Nephron (organoid): Measurements from ENCODE around the gene PELI3.

ENCODE experiments used
- H3K27ac Mint-ChIP-seq, 3 experiments: 2 replicates each; pipeline ENCODE4 v1.8.0; 2020; ENCODE audit warnings: mixed read lengths in 3 of 3, mild to moderate bottlenecking in 2 of 3, moderate library complexity in 1 of 3
- H3K27me3 Mint-ChIP-seq: 2 replicates; pipeline ENCODE4 v1.8.0; 2021; ENCODE audit warnings: low read depth, mild to moderate bottlenecking, moderate library complexity, mixed read lengths
- H3K36me3 Mint-ChIP-seq: 2 replicates; pipeline ENCODE4 v1.8.0; 2020; ENCODE audit warnings: low read depth, mixed read lengths
- H3K4me1 Mint-ChIP-seq: 2 replicates; pipeline ENCODE4 v1.8.0; 2020; ENCODE audit warnings: mixed read lengths
- H3K4me3 Mint-ChIP-seq, 3 experiments: 2 replicates each; pipeline ENCODE4 v1.8.0; 2020; ENCODE audit warnings: mild to moderate bottlenecking in 3 of 3, mixed read lengths in 3 of 3, moderate library complexity in 2 of 3
- H3K9me3 Mint-ChIP-seq: 2 replicates; pipeline ENCODE4 v1.8.0; 2020; ENCODE audit warnings: mixed read lengths
- TF ChIP-seq, protein P1 (sequence below), 3 experiments: fragments of 200-600 bp; sonication (generic); IDR thresholded peaks; one replicate each; pipeline ENCODE4 v1.5.0; 2021; ENCODE audit warnings: antibody characterized with exemption in 3 of 3; ENCODE audit not compliant: unreplicated experiment in 3 of 3

The PELI3 gene

GRCh38 chr11:66497206-66497605, 30.5 kb downstream of the PELI3 start:
- TF ChIP-seq, protein P1, sequence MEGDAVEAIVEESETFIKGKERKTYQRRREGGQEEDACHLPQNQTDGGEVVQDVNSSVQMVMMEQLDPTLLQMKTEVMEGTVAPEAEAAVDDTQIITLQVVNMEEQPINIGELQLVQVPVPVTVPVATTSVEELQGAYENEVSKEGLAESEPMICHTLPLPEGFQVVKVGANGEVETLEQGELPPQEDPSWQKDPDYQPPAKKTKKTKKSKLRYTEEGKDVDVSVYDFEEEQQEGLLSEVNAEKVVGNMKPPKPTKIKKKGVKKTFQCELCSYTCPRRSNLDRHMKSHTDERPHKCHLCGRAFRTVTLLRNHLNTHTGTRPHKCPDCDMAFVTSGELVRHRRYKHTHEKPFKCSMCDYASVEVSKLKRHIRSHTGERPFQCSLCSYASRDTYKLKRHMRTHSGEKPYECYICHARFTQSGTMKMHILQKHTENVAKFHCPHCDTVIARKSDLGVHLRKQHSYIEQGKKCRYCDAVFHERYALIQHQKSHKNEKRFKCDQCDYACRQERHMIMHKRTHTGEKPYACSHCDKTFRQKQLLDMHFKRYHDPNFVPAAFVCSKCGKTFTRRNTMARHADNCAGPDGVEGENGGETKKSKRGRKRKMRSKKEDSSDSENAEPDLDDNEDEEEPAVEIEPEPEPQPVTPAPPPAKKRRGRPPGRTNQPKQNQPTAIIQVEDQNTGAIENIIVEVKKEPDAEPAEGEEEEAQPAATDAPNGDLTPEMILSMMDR (IDR thresholded peaks at IDR 0.05; ENCODE audit: unreplicated experiment in 3 of 3): no peak
- H3K4me3 Mint-ChIP-seq: no peak overlapping the region
- no peaks in the 10 kb centered on the region for H3K9me3 Mint-ChIP-seq

GRCh38 chr11:66498506-66498905, 31.8 kb downstream of the PELI3 start:
- Mint-ChIP-seq H3K9me3 (no peaks in the 10 kb centered on the region), H3K27ac (no peak overlapping the region), H3K36me3 (peaks cover 3% of the 10 kb centered on the region), H3K27me3 (no peaks in the 10 kb centered on the region), H3K4me3 (no peak overlapping the region), H3K4me1 (no peaks in the 10 kb centered on the region)
- TF ChIP-seq, protein P1 (IDR thresholded peaks at IDR 0.05; ENCODE audit: unreplicated experiment in 3 of 3): no peak

More at GRCh38 chr11:66497206-66497605, 30.5 kb downstream of the PELI3 start:
- Mint-ChIP-seq H3K36me3 (peaks cover 3% of the 10 kb centered on the region), H3K4me1 (peaks cover 5% of the 10 kb centered on the region), H3K27ac (no peak overlapping the region), H3K27me3 (no peaks in the 10 kb centered on the region)

DNA sequence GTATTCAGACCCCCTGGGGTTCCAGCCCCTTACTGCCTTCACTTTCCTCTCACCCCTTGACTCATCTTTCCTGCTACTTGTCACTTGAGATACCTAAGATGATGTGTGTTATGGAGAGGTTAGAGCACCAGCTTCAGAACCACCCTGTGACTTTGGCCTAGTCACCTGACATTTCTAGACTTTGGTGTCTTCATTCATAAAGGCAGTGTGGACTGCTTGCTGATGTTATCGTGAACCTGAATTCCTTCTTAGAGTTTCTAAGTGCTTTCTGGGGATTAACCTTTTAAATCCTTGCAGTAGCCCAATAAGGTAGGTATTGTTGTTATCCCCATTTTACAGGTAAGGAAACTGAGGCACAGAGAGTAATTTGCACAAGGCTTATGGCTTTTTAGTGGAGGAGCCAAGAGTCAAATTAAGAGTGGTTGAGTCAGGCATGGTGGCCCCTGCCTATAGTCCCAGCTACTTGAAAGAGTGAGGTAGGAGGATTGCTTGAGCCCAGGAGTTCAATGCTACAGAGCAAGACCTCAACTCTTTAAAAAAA, 38.6 kb downstream of the PELI3 start:
- Mint-ChIP-seq H3K36me3 (peaks cover 9% of the 10 kb centered on the region), H3K9me3 (no peaks in the 10 kb centered on the region), H3K27ac (no peak overlapping the region), H3K4me1 (peaks cover 3% of the 10 kb centered on the region), H3K27me3 (no peaks in the 10 kb centered on the region), H3K4me3 (no peak overlapping the region)
- TF ChIP-seq, protein P1 (IDR thresholded peaks at IDR 0.05; ENCODE audit: unreplicated experiment in 3 of 3): no peak

DNA sequence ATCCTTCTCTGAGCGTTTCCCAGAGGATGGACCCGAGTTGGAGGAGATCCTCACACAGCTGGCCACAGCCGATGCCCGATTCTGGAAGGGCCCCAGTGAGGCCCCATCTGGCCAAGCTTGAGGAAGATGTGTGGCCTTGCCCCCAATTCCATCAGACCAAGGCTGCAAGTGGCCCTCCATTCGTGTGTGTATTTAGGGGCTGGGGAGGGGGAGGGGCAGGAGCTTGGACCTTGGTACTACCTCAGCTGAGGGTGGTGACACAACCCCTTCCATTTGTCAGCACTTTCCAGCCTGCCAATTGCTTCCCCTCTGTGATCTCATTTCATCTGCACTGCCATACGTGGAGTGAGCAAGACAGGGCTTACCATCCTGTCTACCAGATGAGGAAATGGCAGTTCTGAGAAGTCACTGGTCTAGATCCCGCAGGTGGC, 42.4 kb downstream of the PELI3 start:
- H3K36me3 Mint-ChIP-seq: peaks cover 12% of the 10 kb centered on the region
- H3K27me3 Mint-ChIP-seq: no peaks in the 10 kb centered on the region
- H3K4me3 Mint-ChIP-seq: peak overlapping the region; percentile 3 to 36 (median 35)
- H3K9me3 Mint-ChIP-seq: no peaks in the 10 kb centered on the region
- peaks cover 14% of the 10 kb centered on the region for H3K4me1 Mint-ChIP-seq
- TF ChIP-seq, protein P1 (IDR thresholded peaks at IDR 0.05; ENCODE audit: unreplicated experiment in 3 of 3): no peak
- H3K27ac Mint-ChIP-seq: no peak overlapping the region

DNA sequence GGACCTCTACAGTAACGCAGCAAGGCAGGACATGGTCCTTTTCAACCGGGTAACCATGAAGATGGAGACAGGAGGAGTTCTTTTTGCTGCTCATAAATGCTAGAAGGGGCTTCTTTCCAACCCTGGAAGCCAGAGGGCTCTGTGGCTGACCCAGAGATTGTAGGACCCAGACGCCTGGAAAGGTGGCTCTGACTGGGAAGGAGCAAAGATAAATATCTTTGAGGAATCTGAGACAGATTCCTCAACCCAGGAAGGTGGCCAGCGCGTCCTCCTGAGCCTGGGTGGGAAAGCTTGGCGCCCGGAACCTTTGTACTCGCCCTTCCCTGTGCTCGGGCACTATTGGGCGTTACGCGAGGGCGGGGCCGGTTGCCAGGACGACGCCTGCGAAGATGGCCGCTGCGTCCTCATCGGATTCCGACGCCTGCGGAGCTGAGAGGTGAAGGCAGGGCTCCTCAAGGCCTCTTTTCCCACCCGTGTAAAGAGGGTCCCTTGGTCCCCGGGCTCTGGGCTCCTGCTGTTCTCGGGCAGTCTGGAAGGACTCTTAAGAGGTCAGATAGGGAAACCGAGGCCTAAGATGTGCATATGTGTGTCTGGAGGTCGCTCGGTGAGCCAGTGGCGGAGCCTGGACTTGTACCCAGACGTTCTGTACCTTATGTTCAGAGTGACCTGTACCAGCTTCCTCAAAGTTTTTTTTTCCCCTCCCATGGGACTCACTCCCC, 43.7 kb downstream of the PELI3 start, which contains the start of gene BBS1:
Gene BBS1, plus strand, starts transcription at position 365 of the 719 bp plus-strand sequence. Its CDS starts 25 bp downstream, at position 390.
- Mint-ChIP-seq H3K36me3 (peaks cover 20% of the 10 kb centered on the region), H3K27ac (peak within 1 kb of the TSS; percentile 71 to 93 (median 77)), H3K9me3 (no peaks in the 10 kb centered on the region)

More for the DNA sequence above, 43.7 kb downstream of the PELI3 start, which contains the start of gene BBS1:
- Mint-ChIP-seq H3K4me3 (peak within 1 kb of the TSS; percentile 93 to 95 (median 93)), H3K27me3 (no peaks in the 10 kb centered on the region), H3K4me1 (peaks cover 14% of the 10 kb centered on the region)
- TF ChIP-seq, protein P1 (IDR thresholded peaks at IDR 0.05; ENCODE audit: unreplicated experiment in 3 of 3): no peak
